Uterus (tissue), 4 donors: ENCODE results near the gene CADM2. TPM values are rescaled to one million over a fixed set of nuclear protein-coding genes. Genes with fewer than 3 reads are reported as not detected.
"Not testable (repeated sequence)": the region's sequence is repeated elsewhere in the genome, so short reads cannot be mapped to it uniquely, and the experiment has no call there.

Experiments
- DNase-seq, 2 donors: peaks; one replicate each; pipeline ENCODE4 v3.0.0-alpha.2; 2019 to 2020
- H3K27ac ChIP-seq, 2 donors: fragments of 200-600 bp; sonication (generic); 1 replicate in 1 of 2; 2 replicates in 1 of 2; pipeline ENCODE4 v1.5.1; 2016 to 2018
- H3K27me3 ChIP-seq, 2 donors: fragments of 200-600 bp; sonication (generic); one replicate each; pipeline ENCODE4 v1.5.1; 2018 to 2019; ENCODE audit warnings: control low read depth in 1 of 2
- H3K36me3 ChIP-seq, 2 donors: fragments of 200-600 bp; sonication (generic); one replicate each; pipeline ENCODE4 v1.5.1; 2019; ENCODE audit warnings: control low read depth in 1 of 2
- H3K4me1 ChIP-seq, 2 donors: fragments of 200-600 bp; sonication (generic); one replicate each; pipeline ENCODE4 v1.5.1; 2018 to 2019; ENCODE audit warnings: control low read depth in 1 of 2
- H3K4me3 ChIP-seq, 2 donors: fragments of 200-600 bp; sonication (generic); 1 replicate in 1 of 2; 2 replicates in 1 of 2; pipeline ENCODE4 v1.5.1; 2018 to 2019; ENCODE audit warnings: mild to moderate bottlenecking in 1 of 2
- H3K9me3 ChIP-seq, 2 donors: fragments of 200-600 bp; sonication (generic); one replicate each; pipeline ENCODE4 v1.5.1; 2019; ENCODE audit warnings: control low read depth in 1 of 2
- POLR2A ChIP-seq, 2 donors: fragments of 450-650 bp; IDR thresholded peaks; one replicate each; pipeline ENCODE4 v1.6.1; 2016; ENCODE audit warnings: antibody characterized with exemption in 2 of 2, mild to moderate bottlenecking in 1 of 2, moderate library complexity in 1 of 2
- intact Hi-C: fragments of 100-400 bp; cut with DNase I; formaldehyde crosslinking; loops from one replicate; pipeline ENCODE4 v1.15.1; 2023; ENCODE audit warnings: low total_unique reads
- total RNA-seq, 4 donors: library from RNA; depleted of rRNA in 3 of 4; stranded (reverse); fragments of >200 nt in 3 of 4; gene quantifications; one replicate each; pipeline versions ENCODE4 v1.1.0 to v1.2.4, GENCODE V29; 2014 to 2023
- TF ChIP-seq, protein P1 (sequence below), 4 experiments: fragments of 200-600 bp in 2 of 4; fragments of 450-650 bp in 2 of 4; sonication (generic) in 2 of 4; IDR thresholded peaks; one replicate each; pipeline ENCODE4 v1.5.1; 2016 to 2019; ENCODE audit warnings: antibody characterized with exemption in 4 of 4, mild to moderate bottlenecking in 2 of 4, moderate library complexity in 1 of 4
- donor health status: DM: yes; HTN: yes; CAD: no.

Gene CADM2
- total RNA-seq, 4 donors from 2014 or later, result 0.29 to 6.6 (median 0.85) TPM; not detected in 1

DNA sequence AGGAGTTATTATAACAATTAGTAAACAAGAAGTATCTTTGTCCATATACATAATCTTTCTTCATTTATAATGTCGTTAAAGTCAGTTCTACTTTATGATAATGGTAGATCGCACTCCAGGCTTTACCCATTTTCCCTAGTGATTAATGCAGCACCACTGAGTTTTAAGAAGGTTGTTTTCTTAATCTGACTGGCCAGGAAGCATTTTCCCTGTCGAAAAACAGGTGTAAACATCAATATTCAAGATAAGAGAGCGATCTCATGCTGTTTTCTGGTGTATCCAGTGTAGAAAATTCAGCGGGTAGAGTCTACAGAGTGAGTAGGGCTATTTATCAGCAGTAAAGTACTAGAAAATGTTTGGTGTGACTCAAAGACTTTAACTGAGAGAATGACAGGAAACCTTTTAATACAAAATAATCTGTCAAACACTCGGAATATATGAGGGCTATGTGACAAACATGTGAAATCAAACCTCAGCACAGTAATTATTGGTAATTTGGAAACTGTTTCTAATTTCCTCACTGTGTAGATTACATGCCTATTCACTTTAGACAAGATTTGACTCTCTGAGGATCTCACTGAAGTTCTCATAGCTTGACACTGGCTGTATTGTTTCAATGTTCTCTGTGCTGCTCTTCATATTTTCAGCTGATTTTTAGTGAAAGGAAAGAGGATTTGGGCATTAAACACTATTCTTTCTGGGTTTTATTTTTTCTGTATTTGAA lies 1019.0 kb downstream of the CADM2 start:
- DNase-seq, result no peak
- no peak overlapping the region for H3K27ac ChIP-seq
- H3K27me3 ChIP-seq, result no peaks in the 10 kb centered on the region
- intact Hi-C loops, result no loop called here
- no peaks in the 10 kb centered on the region for H3K9me3 ChIP-seq
- TF ChIP-seq, protein P1, sequence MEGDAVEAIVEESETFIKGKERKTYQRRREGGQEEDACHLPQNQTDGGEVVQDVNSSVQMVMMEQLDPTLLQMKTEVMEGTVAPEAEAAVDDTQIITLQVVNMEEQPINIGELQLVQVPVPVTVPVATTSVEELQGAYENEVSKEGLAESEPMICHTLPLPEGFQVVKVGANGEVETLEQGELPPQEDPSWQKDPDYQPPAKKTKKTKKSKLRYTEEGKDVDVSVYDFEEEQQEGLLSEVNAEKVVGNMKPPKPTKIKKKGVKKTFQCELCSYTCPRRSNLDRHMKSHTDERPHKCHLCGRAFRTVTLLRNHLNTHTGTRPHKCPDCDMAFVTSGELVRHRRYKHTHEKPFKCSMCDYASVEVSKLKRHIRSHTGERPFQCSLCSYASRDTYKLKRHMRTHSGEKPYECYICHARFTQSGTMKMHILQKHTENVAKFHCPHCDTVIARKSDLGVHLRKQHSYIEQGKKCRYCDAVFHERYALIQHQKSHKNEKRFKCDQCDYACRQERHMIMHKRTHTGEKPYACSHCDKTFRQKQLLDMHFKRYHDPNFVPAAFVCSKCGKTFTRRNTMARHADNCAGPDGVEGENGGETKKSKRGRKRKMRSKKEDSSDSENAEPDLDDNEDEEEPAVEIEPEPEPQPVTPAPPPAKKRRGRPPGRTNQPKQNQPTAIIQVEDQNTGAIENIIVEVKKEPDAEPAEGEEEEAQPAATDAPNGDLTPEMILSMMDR (IDR thresholded peaks at IDR 0.05), result no peak
- TF ChIP-seq POLR2A (IDR thresholded peaks at IDR 0.05), result no peak
- H3K4me3 ChIP-seq, result no peak overlapping the region
- H3K36me3 ChIP-seq, result no peaks in the 10 kb centered on the region
- no peaks in the 10 kb centered on the region for H3K4me1 ChIP-seq

DNA sequence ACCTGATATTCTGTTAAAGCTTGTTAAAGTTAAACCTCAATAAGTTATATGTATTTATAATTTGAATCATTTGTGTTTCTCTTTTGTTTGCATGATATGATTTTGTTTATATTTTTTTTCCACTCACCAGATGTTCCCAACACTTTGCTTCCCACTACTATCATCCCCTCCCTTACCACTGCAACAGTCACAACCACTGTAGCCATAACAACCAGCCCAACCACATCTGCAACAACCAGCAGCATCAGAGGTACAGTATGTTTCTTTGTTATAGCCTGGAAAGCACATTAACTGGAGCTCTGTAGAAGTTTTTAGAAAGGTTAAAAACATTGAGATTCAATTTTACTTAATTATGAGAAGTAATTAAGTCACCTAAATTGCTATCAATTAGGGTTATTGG lies 1020.2 kb downstream of the CADM2 start:
- no peak for TF ChIP-seq POLR2A (IDR thresholded peaks at IDR 0.05)
- TF ChIP-seq, protein P1 (IDR thresholded peaks at IDR 0.05), result no peak
- H3K27ac ChIP-seq, result no peak overlapping the region
- H3K9me3 ChIP-seq, result no peaks in the 10 kb centered on the region
- H3K4me1 ChIP-seq, result no peaks in the 10 kb centered on the region
- intact Hi-C loops, result no loop called here
- no peak for DNase-seq
- no peak overlapping the region for H3K4me3 ChIP-seq
- no peaks in the 10 kb centered on the region for H3K27me3 ChIP-seq
- H3K36me3 ChIP-seq, result no peaks in the 10 kb centered on the region

GRCh38 chr3:85989581-85989980 lies 1030.8 kb downstream of the CADM2 start:
- DNase-seq, H3K4me1 ChIP-seq, H3K27ac ChIP-seq, H3K9me3 ChIP-seq, H3K4me3 ChIP-seq, intact Hi-C loops, H3K36me3 ChIP-seq, H3K27me3 ChIP-seq: not testable (repeated sequence)

- no peaks in the 10 kb centered on the region for H3K9me3 ChIP-seq
- no peaks in the 10 kb centered on the region for H3K27me3 ChIP-seq
- H3K4me1 ChIP-seq, result no peaks in the 10 kb centered on the region
- peaks cover 0 to 3% of the 10 kb centered on the region in 2 donors for H3K36me3 ChIP-seq
- H3K27ac ChIP-seq, result no peak overlapping the region
- intact Hi-C loops, result no loop called here
- no peak overlapping the region for H3K4me3 ChIP-seq
- TF ChIP-seq, protein P1 (IDR thresholded peaks at IDR 0.05), result no peak
- TF ChIP-seq POLR2A (IDR thresholded peaks at IDR 0.05), result no peak
- DNase-seq, result no peak
Measured at GRCh38 chr3:86029590-86029989, 1070.8 kb downstream of the CADM2 start.

GRCh38 chr3:86037916-86038315 lies 1079.1 kb downstream of the CADM2 start:
- Histone ChIP-seq H3K36me3 (no peaks in the 10 kb centered on the region), H3K27me3 (no peaks in the 10 kb centered on the region), H3K4me1 (no peaks in the 10 kb centered on the region), H3K4me3 (no peak overlapping the region), H3K9me3 (no peaks in the 10 kb centered on the region), H3K27ac (no peak overlapping the region)
- intact Hi-C loops, result no loop called here
- DNase-seq, result no peak
- TF ChIP-seq, protein P1 (IDR thresholded peaks at IDR 0.05), result no peak
- no peak for TF ChIP-seq POLR2A (IDR thresholded peaks at IDR 0.05)
